Type B pancreatic cell (in vitro differentiated cells): ENCODE data around the gene C9orf72. TPM values are rescaled to one million over a fixed set of nuclear protein-coding genes. Genes with fewer than 3 reads are reported as not detected.
A peak's percentile ranks its signal among the peaks of the same experiment; 100 is the strongest.

Source experiments
- DNase-seq: peaks from one replicate; pipeline ENCODE4 v3.0.0; 2021; ENCODE audit warnings: mixed read lengths; ENCODE audit not compliant: unreplicated experiment; ENCODE audit errors: extremely low spot score
- H3K27ac Mint-ChIP-seq: 2 replicates; pipeline ENCODE4 v1.8.0; 2021; ENCODE audit warnings: mild to moderate bottlenecking, mixed read lengths
- H3K27me3 Mint-ChIP-seq: 2 replicates; pipeline ENCODE4 v1.8.0; 2021; ENCODE audit warnings: mixed read lengths
- H3K36me3 Mint-ChIP-seq: 2 replicates; pipeline ENCODE4 v1.8.0; 2021; ENCODE audit warnings: mixed read lengths
- H3K4me1 Mint-ChIP-seq: one replicate; pipeline ENCODE4 v1.8.0; 2021; ENCODE audit warnings: mixed read lengths; ENCODE audit not compliant: unreplicated experiment
- H3K4me3 Mint-ChIP-seq: 2 replicates; pipeline ENCODE4 v1.8.0; 2021; ENCODE audit warnings: mild to moderate bottlenecking, mixed read lengths
- H3K9me3 Mint-ChIP-seq: 2 replicates; pipeline ENCODE4 v1.8.0; 2021; ENCODE audit warnings: mixed read lengths
- CTCF ChIP-seq: fragments of 200-600 bp; sonication (generic); conservative IDR thresholded peaks from 2 replicates; pipeline ENCODE4 v1.5.0; 2021; ENCODE audit warnings: antibody characterized with exemption, mild to moderate bottlenecking
- total RNA-seq: library from RNA; stranded (reverse); gene quantifications from 2 replicates; pipeline ENCODE4 v1.2.1, GENCODE V29; 2021; ENCODE audit warnings: low replicate concordance

C9orf72 gene
- total RNA-seq, 1 donor from 2014 or later = 18.7 TPM

- Mint-ChIP-seq H3K36me3 (no peaks in the 10 kb centered on the region), H3K4me3 (peak overlapping the region; percentile 71), H3K9me3 (no peaks in the 10 kb centered on the region), H3K4me1 (peaks cover 41% of the 10 kb centered on the region), H3K27me3 (no peaks in the 10 kb centered on the region), H3K27ac (peak overlapping the region; percentile 42)
- no peak for DNase-seq
- no peak for TF ChIP-seq CTCF
Measured at GRCh38 chr9:27530915-27531755, 42.1 kb downstream of the C9orf72 start.

GRCh38 chr9:27529316-27530278 lies 43.7 kb downstream of the C9orf72 start, which contains the start of gene MOB3B:
Gene MOB3B (minus strand): TSS chr9:27529814. CDS start chr9:27455550, 74,264 bp downstream.
- H3K4me1 Mint-ChIP-seq = peaks cover 32% of the 10 kb centered on the region
- H3K27me3 Mint-ChIP-seq = no peaks in the 10 kb centered on the region
- peak within 1 kb of the TSS; percentile 97 for H3K4me3 Mint-ChIP-seq
- TF ChIP-seq CTCF = peak; percentile 93
- DNase-seq = peak; percentile 91
- H3K36me3 Mint-ChIP-seq = no peaks in the 10 kb centered on the region
- no peaks in the 10 kb centered on the region for H3K9me3 Mint-ChIP-seq
- peak within 1 kb of the TSS; percentile 93 for H3K27ac Mint-ChIP-seq

- no peak for TF ChIP-seq CTCF
- peak; percentile 74 for DNase-seq
- H3K4me1 Mint-ChIP-seq = peaks cover 25% of the 10 kb centered on the region
- no peaks in the 10 kb centered on the region for H3K27me3 Mint-ChIP-seq
- peak overlapping the region; percentile 93 for H3K27ac Mint-ChIP-seq
- H3K36me3 Mint-ChIP-seq = no peaks in the 10 kb centered on the region
- H3K4me3 Mint-ChIP-seq = peak overlapping the region; percentile 97
- H3K9me3 Mint-ChIP-seq = no peaks in the 10 kb centered on the region
Measured at GRCh38 chr9:27528886-27529315, 44.4 kb downstream of the C9orf72 start.

GRCh38 chr9:27528076-27528885 lies 45.0 kb downstream of the C9orf72 start:
- Mint-ChIP-seq H3K9me3 (no peaks in the 10 kb centered on the region), H3K36me3 (no peaks in the 10 kb centered on the region), H3K4me1 (peaks cover 19% of the 10 kb centered on the region), H3K27ac (peak overlapping the region; percentile 93), H3K4me3 (peak overlapping the region; percentile 97), H3K27me3 (no peaks in the 10 kb centered on the region)
- no peak for TF ChIP-seq CTCF
- DNase-seq = peak; percentile 86

GRCh38 chr9:27527702-27528075 lies 45.6 kb downstream of the C9orf72 start:
- H3K27ac Mint-ChIP-seq = peak overlapping the region; percentile 93
- no peak for TF ChIP-seq CTCF

More at GRCh38 chr9:27527702-27528075, 45.6 kb downstream of the C9orf72 start:
- Mint-ChIP-seq H3K4me3 (peak overlapping the region; percentile 97), H3K4me1 (peaks cover 19% of the 10 kb centered on the region), H3K36me3 (no peaks in the 10 kb centered on the region), H3K9me3 (no peaks in the 10 kb centered on the region), H3K27me3 (no peaks in the 10 kb centered on the region)
- DNase-seq = no peak
